ENCODE data around the gene ITGA8.
"Not testable (repeated sequence)": the region's sequence is repeated elsewhere in the genome, so short reads cannot be mapped to it uniquely, and the experiment has no call there.

ITGA8 gene

GRCh38 chr10:15690031-15690430 lies 29.7 kb downstream of the ITGA8 start:
- DNase-seq (ENCODE audit: low read depth in 1 of 2, low spot score in 1 of 2) = no peak

- DNase-seq (ENCODE audit: low read depth in 1 of 2, low spot score in 1 of 2) = no peak
Observed at GRCh38 chr10:15684768-15685167, 35.0 kb downstream of the ITGA8 start.

- no peak for DNase-seq (ENCODE audit: low read depth in 1 of 2, low spot score in 1 of 2)
Observed at GRCh38 chr10:15681076-15681475, 38.6 kb downstream of the ITGA8 start.

DNA sequence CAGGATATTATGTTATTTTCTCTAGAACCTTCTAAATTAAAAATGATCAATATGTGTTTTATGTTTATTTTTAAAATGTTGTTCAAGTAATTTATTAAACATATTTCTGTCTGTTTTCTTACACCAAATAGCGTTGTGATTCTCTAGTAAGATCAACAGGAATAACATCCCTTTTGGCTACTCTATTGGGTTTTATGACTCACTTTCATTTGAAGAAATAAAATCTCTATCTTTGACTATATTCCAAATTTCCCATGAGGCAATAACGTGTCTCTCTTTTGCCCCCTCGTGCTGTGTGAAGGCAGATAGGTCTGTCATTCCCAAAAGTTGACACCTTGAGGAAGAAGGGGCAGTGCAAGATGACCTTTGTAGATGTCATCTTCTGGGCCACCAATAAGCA lies 40.9 kb downstream of the ITGA8 start:
- DNase-seq (ENCODE audit: low read depth in 1 of 2, low spot score in 1 of 2) = no peak

GRCh38 chr10:15672469-15672868 lies 47.3 kb downstream of the ITGA8 start:
- DNase-seq (ENCODE audit: low read depth in 1 of 2, low spot score in 1 of 2) = no peak

- DNase-seq (ENCODE audit: low read depth in 1 of 2, low spot score in 1 of 2) = no peak
Observed at GRCh38 chr10:15670880-15671279, 48.8 kb downstream of the ITGA8 start.

- DNase-seq (ENCODE audit: low read depth in 1 of 2, low spot score in 1 of 2) = no peak
Observed at GRCh38 chr10:15661574-15661973, 58.1 kb downstream of the ITGA8 start.

DNA sequence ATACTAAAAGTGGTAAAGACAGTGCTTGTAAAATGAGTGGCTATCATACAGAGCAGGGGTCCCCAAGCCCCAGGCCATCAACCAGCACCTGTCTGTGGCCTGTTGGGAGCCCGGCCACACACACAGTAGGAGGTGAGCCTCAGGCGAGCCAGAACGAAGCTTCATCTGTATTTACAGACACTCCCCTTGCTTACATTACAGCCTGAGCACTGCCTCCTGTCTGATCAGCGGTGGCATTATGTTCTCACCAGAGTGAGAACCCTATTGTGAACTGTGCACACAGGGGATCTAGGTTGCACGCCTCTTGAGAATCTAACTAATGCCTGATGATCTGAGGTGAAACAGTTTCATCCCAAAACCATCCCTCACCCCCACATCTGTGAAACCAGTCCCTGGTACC lies 58.7 kb downstream of the ITGA8 start:
- no peak for DNase-seq (ENCODE audit: low read depth in 1 of 2, low spot score in 1 of 2)

- no peak for DNase-seq (ENCODE audit: low read depth in 1 of 2, low spot score in 1 of 2)
Observed at GRCh38 chr10:15658069-15658702, 61.5 kb downstream of the ITGA8 start.

- no peak for DNase-seq (ENCODE audit: low read depth in 1 of 2, low spot score in 1 of 2)
Observed at GRCh38 chr10:15652757-15653156, 67.0 kb downstream of the ITGA8 start.

DNA sequence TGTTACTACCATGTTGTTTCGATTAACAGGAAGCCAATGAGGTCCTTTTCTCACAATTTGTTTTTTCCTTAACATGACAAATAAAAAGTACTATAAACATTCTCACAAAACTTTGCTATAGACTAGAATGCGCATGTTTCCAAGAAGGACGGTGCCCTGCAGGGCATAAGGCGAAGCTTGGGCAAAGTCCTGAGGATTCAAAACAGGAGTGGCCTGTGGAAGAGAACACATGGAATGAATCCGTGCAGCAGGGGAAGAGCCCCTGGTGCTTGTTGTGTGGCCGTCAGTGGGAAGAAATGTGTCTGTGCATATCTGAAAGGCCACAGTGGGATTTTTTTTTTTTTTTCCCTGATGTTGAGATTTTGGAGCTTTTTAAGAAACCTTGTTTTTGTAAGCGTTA lies 67.6 kb downstream of the ITGA8 start:
- DNase-seq (ENCODE audit: low read depth in 1 of 2, low spot score in 1 of 2) = no peak

- DNase-seq (ENCODE audit: low read depth in 1 of 2, low spot score in 1 of 2) = no peak
Observed at GRCh38 chr10:15651175-15651574, 68.5 kb downstream of the ITGA8 start.

DNA sequence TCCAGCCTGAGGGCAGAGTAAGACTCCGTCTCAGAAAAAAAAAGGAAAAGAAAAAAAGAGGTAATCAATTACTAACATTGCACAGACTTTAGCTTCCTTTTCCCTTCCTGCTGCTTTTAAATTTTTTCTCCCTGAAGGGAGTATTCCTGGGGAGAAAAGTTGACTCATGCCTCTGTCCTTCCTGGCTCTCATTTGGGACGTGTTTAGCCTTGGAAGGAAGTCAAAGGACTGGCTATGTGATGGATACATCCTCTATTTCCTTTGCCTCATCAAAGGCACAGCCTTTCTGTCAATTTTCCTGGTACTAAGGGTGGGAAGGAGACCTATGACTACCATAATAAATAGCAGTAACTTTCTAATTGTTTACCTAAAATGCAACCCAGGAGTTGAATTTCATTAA lies 77.6 kb downstream of the ITGA8 start:
- DNase-seq (ENCODE audit: low read depth in 1 of 2, low spot score in 1 of 2) = no peak

DNA sequence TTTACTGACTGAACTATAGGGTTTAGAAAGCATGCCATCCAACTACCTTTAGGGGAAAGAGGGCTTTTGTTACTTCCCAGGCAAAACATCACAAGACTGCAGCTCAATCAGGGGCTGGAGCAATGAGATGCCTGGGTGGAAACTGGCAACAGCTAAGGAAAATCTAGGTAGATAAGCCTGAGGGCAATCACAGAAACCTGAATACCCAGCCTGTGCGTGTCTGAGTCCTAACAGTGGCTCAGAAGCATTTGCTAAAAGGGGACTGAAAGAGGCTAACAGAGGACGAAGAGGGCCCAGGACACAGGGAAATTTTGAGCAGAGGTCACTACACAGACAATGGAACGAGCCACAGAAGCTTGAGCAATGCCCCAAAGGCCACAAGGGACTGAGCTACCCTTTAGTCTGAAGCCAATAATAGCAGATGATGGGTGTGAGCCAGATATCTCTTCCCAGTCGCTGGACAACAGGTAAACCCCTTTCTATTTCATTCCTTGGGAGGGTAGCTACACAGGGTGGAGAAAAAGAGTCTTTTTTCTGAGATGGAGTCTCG lies 79.1 kb downstream of the ITGA8 start:
- no peak for DNase-seq (ENCODE audit: low read depth in 1 of 2, low spot score in 1 of 2)

GRCh38 chr10:15636446-15636845 lies 83.3 kb downstream of the ITGA8 start:
- no peak for DNase-seq (ENCODE audit: low read depth in 1 of 2, low spot score in 1 of 2)

DNA sequence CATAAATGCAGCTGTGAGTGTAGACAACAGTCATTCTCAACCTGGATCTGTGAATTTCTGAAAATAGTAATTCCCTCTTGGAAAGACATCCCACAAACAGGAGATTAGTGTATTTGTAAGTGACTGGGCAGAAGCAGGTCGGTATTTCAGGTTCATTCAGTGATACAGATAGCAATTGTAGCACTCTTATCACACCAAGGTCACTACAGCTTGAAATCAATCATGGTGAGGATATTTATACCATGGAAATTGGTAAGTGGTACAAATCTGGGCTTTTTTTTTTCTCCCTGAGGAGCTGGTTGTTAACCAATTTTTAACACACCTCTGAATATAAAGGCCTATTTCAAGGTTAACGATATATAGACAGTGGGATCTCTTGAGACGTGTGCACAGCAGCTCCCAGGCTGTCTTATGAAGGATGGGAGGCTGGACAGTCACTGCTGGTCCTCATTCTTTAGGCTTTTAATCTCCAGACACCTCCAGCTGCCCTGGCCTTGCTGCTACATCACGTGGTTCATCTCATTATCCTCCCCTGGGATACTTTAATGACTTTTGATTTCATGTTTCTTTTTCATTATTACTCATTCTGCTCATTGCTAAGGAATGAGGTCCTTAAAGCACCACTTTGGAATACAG lies 87.1 kb downstream of the ITGA8 start:
- DNase-seq (ENCODE audit: low read depth in 1 of 2, low spot score in 1 of 2) = no peak

GRCh38 chr10:15631205-15631604 lies 88.5 kb downstream of the ITGA8 start:
- DNase-seq (ENCODE audit: low read depth in 1 of 2, low spot score in 1 of 2) = not testable (repeated sequence)

- no peak for DNase-seq (ENCODE audit: low read depth in 1 of 2, low spot score in 1 of 2)
Observed at GRCh38 chr10:15630353-15630752, 89.4 kb downstream of the ITGA8 start.

GRCh38 chr10:15627617-15628196 lies 92.0 kb downstream of the ITGA8 start:
- DNase-seq (ENCODE audit: low read depth in 1 of 2, low spot score in 1 of 2) = no peak

- DNase-seq (ENCODE audit: low read depth in 1 of 2, low spot score in 1 of 2) = no peak
Observed at GRCh38 chr10:15626937-15627336, 92.8 kb downstream of the ITGA8 start.

DNA sequence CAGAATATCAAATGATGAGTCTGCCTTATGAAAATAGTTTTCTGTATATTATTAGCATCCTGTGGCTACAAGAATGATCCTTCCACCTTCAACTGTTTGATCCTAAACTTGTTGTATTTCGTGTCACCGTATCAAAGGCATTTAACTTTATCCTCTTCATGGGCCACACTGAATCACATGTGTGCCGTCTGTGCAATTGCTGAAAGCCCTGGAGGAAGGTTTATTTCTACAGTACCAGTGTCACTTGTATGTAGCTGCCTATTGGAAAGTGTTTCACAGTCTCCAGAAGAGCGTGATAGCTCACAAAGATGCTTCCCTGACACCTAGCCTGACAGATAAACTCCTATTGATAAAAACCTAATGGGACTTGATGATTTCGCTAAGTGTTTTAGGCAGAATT lies 94.5 kb downstream of the ITGA8 start:
- DNase-seq (ENCODE audit: low read depth in 1 of 2, low spot score in 1 of 2) = no peak

DNA sequence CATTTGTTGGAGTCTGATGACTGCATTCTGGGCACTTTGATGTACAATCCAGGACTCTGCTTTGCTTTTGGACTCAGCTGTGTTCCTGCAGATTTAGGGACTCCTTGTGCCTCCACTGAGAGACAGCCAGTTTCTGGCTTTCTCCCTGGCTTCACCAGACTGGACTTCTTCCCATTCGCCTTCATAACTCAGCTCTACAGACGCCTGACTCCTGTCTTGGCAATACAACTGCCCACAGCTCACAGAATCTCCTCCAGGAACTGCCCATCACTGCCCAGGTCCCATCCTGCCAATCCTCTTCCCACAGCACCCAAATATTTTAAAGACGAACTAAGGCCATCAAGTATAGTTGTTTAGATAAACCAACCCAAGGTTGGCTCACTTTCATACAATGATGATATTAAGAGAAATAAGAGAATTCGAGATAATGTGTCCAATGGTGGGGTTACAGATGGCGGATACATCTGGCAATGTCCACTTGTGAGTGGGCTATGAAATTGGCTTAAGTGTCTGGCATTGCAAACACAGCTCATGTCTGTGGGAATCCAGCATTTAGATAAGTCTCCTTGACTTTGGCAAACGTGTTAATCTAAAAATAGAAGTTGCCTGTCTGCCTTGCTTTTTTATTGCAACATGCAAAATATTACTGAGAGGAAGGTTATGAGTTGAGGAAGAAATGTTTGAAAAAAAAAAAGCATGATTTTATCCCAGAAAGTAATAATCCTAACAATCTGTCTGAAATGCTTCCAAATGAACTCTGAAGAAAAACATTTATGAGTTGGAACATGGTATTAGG lies 95.1 kb downstream of the ITGA8 start:
- no peak for DNase-seq (ENCODE audit: low read depth in 1 of 2, low spot score in 1 of 2)

Data from stimulated activated CD4-positive, alpha-beta T cell treated with anti-CD3 and anti-CD28 coated beads, Interleukin-15, amount 100 ng/mL, for 1 hour (primary cell).